ENCODE data around the gene HOXB3.

- TF ChIP-seq CTCF (IDR thresholded peaks at IDR 0.05) (no peak), ZFX (IDR thresholded peaks at IDR 0.05; ENCODE audit: borderline replicate concordance) (no peak)
Observed at GRCh38 chr17:48579760-48580554, 10.1 kb downstream of the HOXB3 start.

Measured in 22Rv1 (cell line).